Measurements from ENCODE around the gene MB. TPM values are rescaled to one million over a fixed set of nuclear protein-coding genes. Genes with fewer than 3 reads are reported as not detected.

The MB gene
- total and polyA plus RNA-seq, 2 donors (not counting 1 experiment from before 2014, with no cell fraction given), result not detected

- CTCF ChIA-PET, result no interaction called here
- POLR2A ChIA-PET, result no interaction called here
- 96% methylated on average over 14 of the region's 14 CpGs for WGBS (ENCODE audit: insufficient coverage)
Observed at GRCh38 chr22:35570686-35571194, 46.4 kb downstream of the MB start.

DNA sequence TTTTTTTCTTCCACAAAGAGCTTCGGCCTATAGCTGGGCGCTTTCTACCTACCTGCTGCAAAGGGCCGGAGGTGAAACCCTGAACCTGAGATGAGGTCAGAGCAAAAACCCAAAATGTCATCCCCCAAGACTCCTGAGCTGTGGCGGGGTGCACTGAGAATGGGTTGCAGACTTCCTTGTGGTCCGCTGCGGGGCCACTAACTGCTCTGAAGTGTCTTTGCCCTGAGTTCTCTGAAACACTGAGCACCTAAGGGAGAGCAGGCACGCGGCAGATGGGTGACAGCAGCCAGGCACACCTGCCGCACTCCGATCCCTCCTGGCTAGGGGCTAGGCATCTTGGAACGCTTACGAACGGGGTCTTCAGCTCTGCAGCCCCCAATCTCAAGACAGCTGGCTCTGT, 47.2 kb downstream of the MB start:
- no peak overlapping the region for H3K27ac Mint-ChIP-seq
- peaks cover 41% of the 10 kb centered on the region for H3K27me3 Mint-ChIP-seq
- ATAC-seq (ENCODE audit: low read depth), result no peak
- ChIA-PET POLR2A (no interaction called here), CTCF (no interaction called here)
- no peaks in the 10 kb centered on the region for H3K9me3 Mint-ChIP-seq (ENCODE audit: insufficient read depth)
- WGBS (ENCODE audit: insufficient coverage), result 92% methylated on average over 13 of the region's 13 CpGs
- H3K27ac ChIP-seq (ENCODE audit: low read length in 2 of 2), result no peak overlapping the region
- no peaks in the 10 kb centered on the region for H3K79me2 ChIP-seq (ENCODE audit: control insufficient read depth, insufficient read depth, low read length)
- no peaks in the 10 kb centered on the region for H3K36me3 ChIP-seq (replicated peaks in 1 of 2; ENCODE audit: control extremely low read depth in 1 of 2, control insufficient read depth in 1 of 2, extremely low read depth in 1 of 2, insufficient read depth in 2 of 2, low read length in 1 of 2)
- H3K4me3 Mint-ChIP-seq, result no peak overlapping the region
- no peak overlapping the region for H3K4me2 ChIP-seq (replicated peaks; ENCODE audit: low read depth, low read length, poor library complexity, severe bottlenecking)
- no peak overlapping the region for H3K4me3 ChIP-seq (ENCODE audit: control extremely low read depth in 1 of 5, extremely low read depth in 1 of 5, insufficient read depth in 1 of 5, low read depth in 2 of 5, low read length in 4 of 5)
- no peak overlapping the region for H2AFZ ChIP-seq (ENCODE audit: insufficient read depth, low read depth, low read length, poor library complexity, severe bottlenecking)
- no peaks in the 10 kb centered on the region for H4K20me1 ChIP-seq (ENCODE audit: control insufficient read depth, insufficient read depth, low read length, poor library complexity, severe bottlenecking)
- no peak overlapping the region for H3K9ac ChIP-seq (ENCODE audit: low read length)
- intact Hi-C loops (cut with micrococcal nuclease), result no loop called here
- no peaks in the 10 kb centered on the region for H3K4me1 Mint-ChIP-seq
- H3K27me3 ChIP-seq (replicated peaks in 1 of 4; ENCODE audit: control extremely low read depth in 1 of 4, control insufficient read depth in 3 of 4, insufficient read depth in 4 of 4, low read length in 3 of 4), result peaks cover 0 to 20% (median 0%) of the 10 kb centered on the region in 4 experiments
- TF ChIP-seq CTCF (IDR thresholded peaks at IDR 0.05), result no peak
- TF ChIP-seq EZH2 (IDR thresholded peaks at IDR 0.05; ENCODE audit: borderline replicate concordance, insufficient read depth, low read depth, low read length, poor library complexity, severe bottlenecking), result no peak
- no peaks in the 10 kb centered on the region for H3K9me3 ChIP-seq (ENCODE audit: control extremely low read depth in 1 of 3, control insufficient read depth in 2 of 3, insufficient read depth in 1 of 3, low read length in 2 of 3)
- no peak for DNase-seq
- H3K4me1 ChIP-seq (ENCODE audit: control insufficient read depth in 2 of 2, insufficient read depth in 2 of 2, low read length in 2 of 2), result no peaks in the 10 kb centered on the region

More at GRCh38 chr22:35570686-35571194, 46.4 kb downstream of the MB start:
- Histone ChIP-seq H3K4me3 (ENCODE audit: control extremely low read depth in 1 of 5, extremely low read depth in 1 of 5, insufficient read depth in 1 of 5, low read depth in 2 of 5, low read length in 4 of 5) (no peak overlapping the region), H3K27ac (ENCODE audit: low read length in 2 of 2) (no peak overlapping the region), H4K20me1 (ENCODE audit: control insufficient read depth, insufficient read depth, low read length, poor library complexity, severe bottlenecking) (no peaks in the 10 kb centered on the region), H3K4me2 (replicated peaks; ENCODE audit: low read depth, low read length, poor library complexity, severe bottlenecking) (no peak overlapping the region), H3K4me1 (ENCODE audit: control insufficient read depth in 2 of 2, insufficient read depth in 2 of 2, low read length in 2 of 2) (no peaks in the 10 kb centered on the region), H2AFZ (ENCODE audit: insufficient read depth, low read depth, low read length, poor library complexity, severe bottlenecking) (no peak overlapping the region), H3K79me2 (ENCODE audit: control insufficient read depth, insufficient read depth, low read length) (no peaks in the 10 kb centered on the region), H3K27me3 (replicated peaks in 1 of 4; ENCODE audit: control extremely low read depth in 1 of 4, control insufficient read depth in 3 of 4, insufficient read depth in 4 of 4, low read length in 3 of 4) (peaks cover 0 to 20% (median 0%) of the 10 kb centered on the region in 4 experiments), H3K9ac (ENCODE audit: low read length) (no peak overlapping the region), H3K9me3 (ENCODE audit: control extremely low read depth in 1 of 3, control insufficient read depth in 2 of 3, insufficient read depth in 1 of 3, low read length in 2 of 3) (no peaks in the 10 kb centered on the region), H3K36me3 (replicated peaks in 1 of 2; ENCODE audit: control extremely low read depth in 1 of 2, control insufficient read depth in 1 of 2, extremely low read depth in 1 of 2, insufficient read depth in 2 of 2, low read length in 1 of 2) (no peaks in the 10 kb centered on the region)
- no peak for DNase-seq
- Mint-ChIP-seq H3K4me3 (no peak overlapping the region), H3K9me3 (ENCODE audit: insufficient read depth) (no peaks in the 10 kb centered on the region), H3K4me1 (no peaks in the 10 kb centered on the region), H3K27ac (no peak overlapping the region), H3K27me3 (peaks cover 35% of the 10 kb centered on the region)
- TF ChIP-seq CTCF (IDR thresholded peaks at IDR 0.05), result no peak
- no peak for TF ChIP-seq EZH2 (IDR thresholded peaks at IDR 0.05; ENCODE audit: borderline replicate concordance, insufficient read depth, low read depth, low read length, poor library complexity, severe bottlenecking)
- ATAC-seq (ENCODE audit: low read depth), result no peak
- intact Hi-C loops (cut with micrococcal nuclease), result no loop called here
